Stimulated activated CD4-positive, alpha-beta T cell treated with anti-CD3 and anti-CD28 coated beads, Interleukin-2, amount 100 ng/mL, for 24 hours (primary cell): Measurements from ENCODE around the gene CCDC181.

Experiments
- DNase-seq, 2 donors: peaks; one replicate each; pipeline ENCODE4 v3.0.0-alpha.2; 2020

CCDC181 gene

GRCh38 chr1:169395955-169396354 lies 31.3 kb downstream of the CCDC181 start:
- no peak for DNase-seq

GRCh38 chr1:169392406-169392805 lies 34.9 kb downstream of the CCDC181 start:
- DNase-seq, result no peak

GRCh38 chr1:169390303-169390702 lies 37.0 kb downstream of the CCDC181 start:
- DNase-seq, result no peak

GRCh38 chr1:169387399-169387798 lies 39.9 kb downstream of the CCDC181 start:
- no peak for DNase-seq

GRCh38 chr1:169383449-169383848 lies 43.8 kb downstream of the CCDC181 start:
- no peak for DNase-seq

- DNase-seq, result no peak
These were observed 46.1 kb downstream of the CCDC181 start for GRCh38 chr1:169381162-169381561.

GRCh38 chr1:169371404-169371803 lies 55.9 kb downstream of the CCDC181 start:
- no peak for DNase-seq

GRCh38 chr1:169368406-169368769 lies 58.9 kb downstream of the CCDC181 start:
- DNase-seq, result peak in 1 of 2 donors; percentile 36

GRCh38 chr1:169367686-169368405 lies 59.4 kb downstream of the CCDC181 start, which contains the start of the genes BLZF1 and NME7:
BLZF1 (plus strand) TSS chr1:169368195; CDS start chr1:169369523, 1,328 bp downstream.
NME7 (minus strand) TSS chr1:169367797; CDS start chr1:169367710, 87 bp downstream.
- peak; percentile 98 to 99 for DNase-seq

- no peak for DNase-seq
These were observed 60.1 kb downstream of the CCDC181 start for GRCh38 chr1:169367096-169367685.

- no peak for DNase-seq
These were observed 62.3 kb downstream of the CCDC181 start for GRCh38 chr1:169364948-169365347.

- DNase-seq, result peak; percentile 29 to 39
These were observed 64.1 kb downstream of the CCDC181 start for GRCh38 chr1:169363046-169363730.

GRCh38 chr1:169361281-169361680 lies 66.0 kb downstream of the CCDC181 start:
- no peak for DNase-seq

GRCh38 chr1:169360415-169360814 lies 66.9 kb downstream of the CCDC181 start:
- no peak for DNase-seq

GRCh38 chr1:169348383-169349036 lies 78.8 kb downstream of the CCDC181 start:
- no peak for DNase-seq

- DNase-seq, result no peak
These were observed 79.4 kb downstream of the CCDC181 start for GRCh38 chr1:169347688-169348382.

GRCh38 chr1:169346036-169346589 lies 81.2 kb downstream of the CCDC181 start:
- DNase-seq, result no peak

GRCh38 chr1:169345511-169345910 lies 81.8 kb downstream of the CCDC181 start:
- no peak for DNase-seq
